ENCODE data around the gene FAF1. TPM values are rescaled to one million over a fixed set of nuclear protein-coding genes. Genes with fewer than 3 reads are reported as not detected.

Gene FAF1
- total and polyA plus RNA-seq, 9 of the 15 experiments (the other 6 are each of a cell fraction or from before 2014, with no cell fraction given), result 48.7 to 225 (median 118) TPM

- TF ChIP-seq, protein P1, sequence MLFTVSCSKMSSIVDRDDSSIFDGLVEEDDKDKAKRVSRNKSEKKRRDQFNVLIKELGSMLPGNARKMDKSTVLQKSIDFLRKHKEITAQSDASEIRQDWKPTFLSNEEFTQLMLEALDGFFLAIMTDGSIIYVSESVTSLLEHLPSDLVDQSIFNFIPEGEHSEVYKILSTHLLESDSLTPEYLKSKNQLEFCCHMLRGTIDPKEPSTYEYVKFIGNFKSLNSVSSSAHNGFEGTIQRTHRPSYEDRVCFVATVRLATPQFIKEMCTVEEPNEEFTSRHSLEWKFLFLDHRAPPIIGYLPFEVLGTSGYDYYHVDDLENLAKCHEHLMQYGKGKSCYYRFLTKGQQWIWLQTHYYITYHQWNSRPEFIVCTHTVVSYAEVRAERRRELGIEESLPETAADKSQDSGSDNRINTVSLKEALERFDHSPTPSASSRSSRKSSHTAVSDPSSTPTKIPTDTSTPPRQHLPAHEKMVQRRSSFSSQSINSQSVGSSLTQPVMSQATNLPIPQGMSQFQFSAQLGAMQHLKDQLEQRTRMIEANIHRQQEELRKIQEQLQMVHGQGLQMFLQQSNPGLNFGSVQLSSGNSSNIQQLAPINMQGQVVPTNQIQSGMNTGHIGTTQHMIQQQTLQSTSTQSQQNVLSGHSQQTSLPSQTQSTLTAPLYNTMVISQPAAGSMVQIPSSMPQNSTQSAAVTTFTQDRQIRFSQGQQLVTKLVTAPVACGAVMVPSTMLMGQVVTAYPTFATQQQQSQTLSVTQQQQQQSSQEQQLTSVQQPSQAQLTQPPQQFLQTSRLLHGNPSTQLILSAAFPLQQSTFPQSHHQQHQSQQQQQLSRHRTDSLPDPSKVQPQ (CRISPR knock-in tag; IDR thresholded peaks at IDR 0.05; ENCODE audit: borderline replicate concordance), result no peak
- 0 out of 2 replicates have a peak, but pooled peaks have one; percentile 62 for TF ChIP-seq ZNF24 (IDR thresholded peaks at IDR 0.05)
- no peak for TF ChIP-seq ETS2 (tag; IDR thresholded peaks at IDR 0.05; ENCODE audit: borderline replicate concordance, poor library complexity, severe bottlenecking)
- TF ChIP-seq, protein P2, sequence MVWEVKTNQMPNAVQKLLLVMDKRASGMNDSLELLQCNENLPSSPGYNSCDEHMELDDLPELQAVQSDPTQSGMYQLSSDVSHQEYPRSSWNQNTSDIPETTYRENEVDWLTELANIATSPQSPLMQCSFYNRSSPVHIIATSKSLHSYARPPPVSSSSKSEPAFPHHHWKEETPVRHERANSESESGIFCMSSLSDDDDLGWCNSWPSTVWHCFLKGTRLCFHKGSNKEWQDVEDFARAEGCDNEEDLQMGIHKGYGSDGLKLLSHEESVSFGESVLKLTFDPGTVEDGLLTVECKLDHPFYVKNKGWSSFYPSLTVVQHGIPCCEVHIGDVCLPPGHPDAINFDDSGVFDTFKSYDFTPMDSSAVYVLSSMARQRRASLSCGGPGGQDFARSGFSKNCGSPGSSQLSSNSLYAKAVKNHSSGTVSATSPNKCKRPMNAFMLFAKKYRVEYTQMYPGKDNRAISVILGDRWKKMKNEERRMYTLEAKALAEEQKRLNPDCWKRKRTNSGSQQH (CRISPR knock-in tag; IDR thresholded peaks at IDR 0.05), result no peak
- TF ChIP-seq ZNF764 (CRISPR knock-in tag; IDR thresholded peaks at IDR 0.05; ENCODE audit: low read depth), result no peak
- TF ChIP-seq MIER1 (IDR thresholded peaks at IDR 0.05; ENCODE audit: low read depth), result no peak
- no peak for TF ChIP-seq SIRT6 (IDR thresholded peaks at IDR 0.05; ENCODE audit: low read depth, low read length)
- TF ChIP-seq KDM5B (IDR thresholded peaks at IDR 0.05; ENCODE audit: insufficient replicate concordance, low read depth, low read length), result no peak
- no peak for TF ChIP-seq PHF21A (IDR thresholded peaks at IDR 0.05; ENCODE audit: borderline replicate concordance, low read depth)
- no peak for TF ChIP-seq FOXP4 (CRISPR knock-in tag; IDR thresholded peaks at IDR 0.05; ENCODE audit: borderline replicate concordance)
- TF ChIP-seq TAF9B (IDR thresholded peaks at IDR 0.05; ENCODE audit: partially characterized antibody), result no peak
- no peak for TF ChIP-seq BMI1 (IDR thresholded peaks at IDR 0.05; ENCODE audit: low read length)
- no peak for TF ChIP-seq HDAC8 (tag; IDR thresholded peaks at IDR 0.05)
- no peak for TF ChIP-seq ZNF263 (CRISPR knock-in tag; IDR thresholded peaks at IDR 0.05; ENCODE audit: borderline replicate concordance)
- no peak for TF ChIP-seq BRCA1 (IDR thresholded peaks at IDR 0.05)
- TF ChIP-seq BRCA1 (CRISPR knock-in tag; IDR thresholded peaks at IDR 0.05), result no peak
- no peak for TF ChIP-seq NR2F6 (CRISPR knock-in tag; IDR thresholded peaks at IDR 0.05)
- no peak for TF ChIP-seq ZNF740 (CRISPR knock-in tag; IDR thresholded peaks at IDR 0.05)
- TF ChIP-seq ZNF740 (tag; IDR thresholded peaks at IDR 0.05), result no peak
- TF ChIP-seq, protein P3, sequence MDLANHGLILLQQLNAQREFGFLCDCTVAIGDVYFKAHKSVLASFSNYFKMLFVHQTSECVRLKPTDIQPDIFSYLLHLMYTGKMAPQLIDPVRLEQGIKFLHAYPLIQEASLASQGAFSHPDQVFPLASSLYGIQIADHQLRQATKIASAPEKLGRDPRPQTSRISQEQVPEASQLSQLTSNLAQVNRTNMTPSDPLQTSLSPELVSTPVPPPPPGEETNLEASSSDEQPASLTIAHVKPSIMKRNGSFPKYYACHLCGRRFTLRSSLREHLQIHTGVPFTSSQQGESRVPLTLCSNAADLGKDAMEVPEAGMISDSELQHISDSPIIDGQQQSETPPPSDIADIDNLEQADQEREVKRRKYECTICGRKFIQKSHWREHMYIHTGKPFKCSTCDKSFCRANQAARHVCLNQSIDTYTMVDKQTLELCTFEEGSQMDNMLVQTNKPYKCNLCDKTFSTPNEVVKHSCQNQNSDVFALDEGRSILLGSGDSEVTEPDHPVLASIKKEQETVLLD (IDR thresholded peaks at IDR 0.05), result no peak
Measured at GRCh38 chr1:50873458-50874187, 86.4 kb downstream of the FAF1 start (continued).

Data from K562 (cell line).